HG02763 (cell line): ENCODE results near the gene RPL28.
"Not testable (repeated sequence)": the region's sequence is repeated elsewhere in the genome, so short reads cannot be mapped to it uniquely, and the experiment has no call there.

Experiments
- ATAC-seq: cut with Tn5 transposase; IDR thresholded peaks from one replicate; pipeline ENCODE4 v1.9.1; 2021; ENCODE audit warnings: mild to moderate bottlenecking, moderate library complexity; ENCODE audit not compliant: unreplicated experiment

RPL28 gene

GRCh38 chr19:55446060-55446459 lies 60.3 kb downstream of the RPL28 start:
- ATAC-seq, result no peak

- ATAC-seq, result no peak
Measured at GRCh38 chr19:55447421-55448174, 61.9 kb downstream of the RPL28 start.

- ATAC-seq, result not testable (repeated sequence)
Measured at GRCh38 chr19:55448175-55448490, 62.4 kb downstream of the RPL28 start.

- ATAC-seq, result no peak
Measured at GRCh38 chr19:55449469-55449868, 63.7 kb downstream of the RPL28 start.

- no peak for ATAC-seq
Measured at GRCh38 chr19:55451163-55451964, 65.6 kb downstream of the RPL28 start.

GRCh38 chr19:55451965-55452748 lies 66.4 kb downstream of the RPL28 start:
- no peak for ATAC-seq
